Measurements from ENCODE around the gene ZP4.

DNA sequence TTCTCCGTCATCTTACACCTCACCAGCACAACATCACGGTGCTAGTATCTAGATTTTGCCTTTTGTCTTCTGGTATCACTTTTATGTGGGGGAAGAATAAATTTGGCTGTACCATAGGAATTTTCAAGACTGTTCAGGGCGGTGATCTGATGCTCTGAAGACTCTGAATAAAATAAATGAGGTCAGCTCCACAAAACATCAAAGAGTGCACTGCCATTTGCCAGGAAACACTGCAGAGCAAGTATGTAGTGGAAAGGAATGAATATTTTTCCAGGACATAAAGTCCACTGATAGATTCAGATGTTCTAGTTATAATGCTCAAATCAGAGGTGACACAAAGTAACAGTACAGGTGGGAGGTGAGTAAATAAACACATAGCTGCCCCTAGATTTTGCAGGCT is 56.3 kb downstream of the ZP4 start:
- TF ChIP-seq CEBPB (IDR thresholded peaks at IDR 0.05) (no peak), TAF1 (IDR thresholded peaks at IDR 0.05; ENCODE audit: low read depth) (no peak), NFIC (IDR thresholded peaks at IDR 0.05) (no peak), RAD21 (IDR thresholded peaks at IDR 0.05; ENCODE audit: low read depth) (no peak), EP300 (IDR thresholded peaks at IDR 0.05; ENCODE audit: borderline replicate concordance) (no peak), EGR1 (IDR thresholded peaks at IDR 0.05) (no peak), TEAD4 (IDR thresholded peaks at IDR 0.05) (no peak)
- TF ChIP-seq, protein P1, sequence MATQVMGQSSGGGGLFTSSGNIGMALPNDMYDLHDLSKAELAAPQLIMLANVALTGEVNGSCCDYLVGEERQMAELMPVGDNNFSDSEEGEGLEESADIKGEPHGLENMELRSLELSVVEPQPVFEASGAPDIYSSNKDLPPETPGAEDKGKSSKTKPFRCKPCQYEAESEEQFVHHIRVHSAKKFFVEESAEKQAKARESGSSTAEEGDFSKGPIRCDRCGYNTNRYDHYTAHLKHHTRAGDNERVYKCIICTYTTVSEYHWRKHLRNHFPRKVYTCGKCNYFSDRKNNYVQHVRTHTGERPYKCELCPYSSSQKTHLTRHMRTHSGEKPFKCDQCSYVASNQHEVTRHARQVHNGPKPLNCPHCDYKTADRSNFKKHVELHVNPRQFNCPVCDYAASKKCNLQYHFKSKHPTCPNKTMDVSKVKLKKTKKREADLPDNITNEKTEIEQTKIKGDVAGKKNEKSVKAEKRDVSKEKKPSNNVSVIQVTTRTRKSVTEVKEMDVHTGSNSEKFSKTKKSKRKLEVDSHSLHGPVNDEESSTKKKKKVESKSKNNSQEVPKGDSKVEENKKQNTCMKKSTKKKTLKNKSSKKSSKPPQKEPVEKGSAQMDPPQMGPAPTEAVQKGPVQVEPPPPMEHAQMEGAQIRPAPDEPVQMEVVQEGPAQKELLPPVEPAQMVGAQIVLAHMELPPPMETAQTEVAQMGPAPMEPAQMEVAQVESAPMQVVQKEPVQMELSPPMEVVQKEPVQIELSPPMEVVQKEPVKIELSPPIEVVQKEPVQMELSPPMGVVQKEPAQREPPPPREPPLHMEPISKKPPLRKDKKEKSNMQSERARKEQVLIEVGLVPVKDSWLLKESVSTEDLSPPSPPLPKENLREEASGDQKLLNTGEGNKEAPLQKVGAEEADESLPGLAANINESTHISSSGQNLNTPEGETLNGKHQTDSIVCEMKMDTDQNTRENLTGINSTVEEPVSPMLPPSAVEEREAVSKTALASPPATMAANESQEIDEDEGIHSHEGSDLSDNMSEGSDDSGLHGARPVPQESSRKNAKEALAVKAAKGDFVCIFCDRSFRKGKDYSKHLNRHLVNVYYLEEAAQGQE (IDR thresholded peaks at IDR 0.05; ENCODE audit: low read depth), result no peak
- TF ChIP-seq, protein P2, sequence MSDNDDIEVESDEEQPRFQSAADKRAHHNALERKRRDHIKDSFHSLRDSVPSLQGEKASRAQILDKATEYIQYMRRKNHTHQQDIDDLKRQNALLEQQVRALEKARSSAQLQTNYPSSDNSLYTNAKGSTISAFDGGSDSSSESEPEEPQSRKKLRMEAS (IDR thresholded peaks at IDR 0.05), result no peak
- TF ChIP-seq, protein P3, sequence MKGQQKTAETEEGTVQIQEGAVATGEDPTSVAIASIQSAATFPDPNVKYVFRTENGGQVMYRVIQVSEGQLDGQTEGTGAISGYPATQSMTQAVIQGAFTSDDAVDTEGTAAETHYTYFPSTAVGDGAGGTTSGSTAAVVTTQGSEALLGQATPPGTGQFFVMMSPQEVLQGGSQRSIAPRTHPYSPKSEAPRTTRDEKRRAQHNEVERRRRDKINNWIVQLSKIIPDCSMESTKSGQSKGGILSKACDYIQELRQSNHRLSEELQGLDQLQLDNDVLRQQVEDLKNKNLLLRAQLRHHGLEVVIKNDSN (IDR thresholded peaks at IDR 0.05), result no peak
